Keratinocyte (primary cell): ENCODE data around the gene ATP4A. TPM values are rescaled to one million over a fixed set of nuclear protein-coding genes. Genes with fewer than 3 reads are reported as not detected.

ENCODE experiments used
- DNase-seq: peaks from one replicate; pipeline ENCODE4 v3.0.0-alpha.2; 2011; ENCODE audit warnings: low read depth, missing footprints, low spot score
- FAIRE-seq: peaks from 2 replicates; lab custom pipeline; 2011; peaks lifted over from hg19 to GRCh38; lab: Jason Lieb, UNC
- H2AFZ ChIP-seq: 2 replicates; pipeline ENCODE4 v1.6.0; 2012; ENCODE audit warnings: low read length, control low read depth, inconsistent platforms; ENCODE audit not compliant: control insufficient read depth
- H3K27ac ChIP-seq: 2 replicates; pipeline ENCODE4 v1.5.1; 2011; ENCODE audit warnings: low read length; ENCODE audit not compliant: control insufficient read depth, insufficient read depth
- H3K27me3 ChIP-seq: 3 replicates; pipeline ENCODE4 v1.6.0; 2011; ENCODE audit warnings: low read length; ENCODE audit not compliant: control insufficient read depth, insufficient read depth; ENCODE audit errors: extremely low read depth
- H3K36me3 ChIP-seq, 2 experiments: 2 replicates in 1 of 2; 3 replicates in 1 of 2; pipeline ENCODE4 v1.5.1; 2011; ENCODE audit warnings: low read length in 2 of 2, mild to moderate bottlenecking in 1 of 2; ENCODE audit not compliant: control insufficient read depth in 2 of 2, insufficient read depth in 2 of 2; ENCODE audit errors: extremely low read depth in 1 of 2
- H3K4me1 ChIP-seq: 3 replicates; pipeline ENCODE4 v1.5.1; 2011; ENCODE audit warnings: low read length; ENCODE audit not compliant: control insufficient read depth, insufficient read depth; ENCODE audit errors: extremely low read depth
- H3K4me2 ChIP-seq: 3 replicates; pipeline ENCODE4 v1.6.0; 2011; ENCODE audit warnings: low read depth, low read length; ENCODE audit not compliant: control insufficient read depth, insufficient read depth; ENCODE audit errors: extremely low read depth
- H3K4me3 ChIP-seq, 3 experiments: fragments of 200-600 bp in 1 of 3; sonication (generic) in 1 of 3; 2 replicates in 2 of 3; 3 replicates in 1 of 3; pipeline ENCODE4 v1.5.1; 2011 to 2016; ENCODE audit warnings: low read length in 3 of 3, mild to moderate bottlenecking in 3 of 3, control low read depth in 2 of 3, inconsistent platforms in 1 of 3, low read depth in 1 of 3, mixed read lengths in 1 of 3, mixed run types in 1 of 3, moderate library complexity in 1 of 3; ENCODE audit not compliant: control insufficient read depth in 2 of 3, insufficient read depth in 2 of 3; ENCODE audit errors: extremely low read depth in 1 of 3
- H3K79me2 ChIP-seq: 2 replicates; pipeline ENCODE4 v1.6.0; 2012; ENCODE audit warnings: low read length; ENCODE audit not compliant: control insufficient read depth, insufficient read depth
- H3K9ac ChIP-seq: 3 replicates; pipeline ENCODE4 v1.6.0; 2011; ENCODE audit warnings: low read length; ENCODE audit not compliant: control insufficient read depth, insufficient read depth; ENCODE audit errors: extremely low read depth
- H3K9me1 ChIP-seq: 3 replicates; pipeline ENCODE4 v1.6.0; 2011; ENCODE audit warnings: low read length; ENCODE audit not compliant: control insufficient read depth, insufficient read depth; ENCODE audit errors: extremely low read depth
- H3K9me3 ChIP-seq: 2 replicates; pipeline ENCODE4 v1.5.1; 2012; ENCODE audit warnings: low read depth, low read length; ENCODE audit not compliant: control insufficient read depth
- H4K20me1 ChIP-seq: 3 replicates; pipeline ENCODE4 v1.6.0; 2011; ENCODE audit warnings: low read length; ENCODE audit not compliant: control insufficient read depth, insufficient read depth; ENCODE audit errors: extremely low read depth
- CTCF ChIP-seq, 3 experiments: IDR thresholded peaks in 1 of 3; conservative IDR thresholded peaks in 1 of 3; optimal IDR thresholded peaks in 1 of 3; 2 replicates in 2 of 3; 3 replicates in 1 of 3; pipeline versions ENCODE3 to v1.5.1; 2011; ENCODE audit warnings: low read length in 3 of 3, mild to moderate bottlenecking in 3 of 3, moderate library complexity in 2 of 3, control low read depth in 1 of 3, inconsistent platforms in 1 of 3; ENCODE audit not compliant: insufficient read depth in 2 of 3; ENCODE audit errors: extremely low read depth in 1 of 3
- EZH2 ChIP-seq: IDR thresholded peaks from one replicate; pipeline ENCODE4 v1.6.1; 2012; ENCODE audit warnings: inconsistent platforms, mild to moderate bottlenecking, low read length, moderate library complexity
- dilution Hi-C: fragments of 300-500 bp; cut with MboI; formaldehyde crosslinking; loops from one replicate; pipeline ENCODE4 v1.7.0; 2020; ENCODE audit warnings: low sequenced_read_pairs; ENCODE audit not compliant: extremely low pct_ligation_motif_present
- polyA plus RNA-seq, 5 experiments: library from polyadenylated mRNA; depleted of rRNA in 3 of 5; stranded (reverse) in 3 of 5; stranded (forward) in 1 of 5; unstranded in 1 of 5; fragments of >200 nt; gene quantifications; 1 replicate in 1 of 5; 2 replicates in 3 of 5; 3 replicates in 1 of 5; pipeline versions ENCODE4 v1.2.1 to v1.2.3, GENCODE V29; 2011 to 2012; ENCODE audit warnings: missing spikeins in 2 of 5, low read depth in 1 of 5, low replicate concordance in 1 of 5

ATP4A gene
- polyA plus RNA-seq, 1 donor (not counting 4 experiments of a cell fraction or from before 2014, with no cell fraction given), result not detected

DNA sequence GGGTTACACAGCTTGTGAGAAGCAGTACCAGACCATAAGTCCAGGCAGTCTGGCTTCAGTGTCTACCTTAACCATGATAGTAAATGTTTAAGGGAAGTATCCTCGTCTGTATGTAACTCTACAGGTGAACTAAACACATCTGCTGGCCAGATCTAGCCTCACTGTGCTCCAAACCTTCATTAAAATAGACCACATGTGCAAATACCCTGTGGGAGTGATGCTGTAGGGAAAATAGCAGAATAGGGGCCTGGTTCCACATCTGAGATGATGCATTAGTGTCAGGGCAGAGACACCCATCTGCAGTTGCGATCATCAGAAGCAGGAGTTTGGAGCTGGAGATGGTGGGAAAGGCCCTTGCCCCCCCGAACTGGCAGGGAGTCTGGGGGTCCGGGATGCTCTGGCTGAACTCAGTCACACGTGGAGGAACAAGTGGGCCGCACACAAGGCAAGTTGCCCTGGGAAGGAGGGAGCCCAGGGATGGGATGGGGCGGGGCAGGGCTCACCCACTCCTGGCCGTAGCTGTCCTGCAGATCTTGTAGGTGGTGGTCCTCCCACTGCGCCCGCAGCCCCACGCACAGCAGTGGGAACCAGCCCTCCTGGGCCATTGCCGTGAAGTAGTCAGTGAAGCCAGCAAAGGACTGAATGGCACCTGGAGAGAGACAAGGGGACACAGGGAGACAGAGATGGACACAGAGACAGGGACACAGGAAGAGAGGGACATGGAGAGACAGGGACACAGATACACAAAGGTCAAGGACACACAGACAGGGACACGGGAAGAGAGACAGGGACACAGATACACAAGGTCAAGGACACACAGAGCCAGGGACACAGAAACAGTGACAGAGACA, 10.7 kb downstream of the ATP4A start:
- no peak overlapping the region for H3K27ac ChIP-seq
- H3K9me1 ChIP-seq, result no peaks in the 10 kb centered on the region
- dilution Hi-C loops, result no loop called here
- DNase-seq (no peak), FAIRE-seq (no peak)
- H3K79me2 ChIP-seq, result no peaks in the 10 kb centered on the region
- H3K4me1 ChIP-seq, result no peaks in the 10 kb centered on the region
- no peak overlapping the region for H3K4me2 ChIP-seq
- H3K9me3 ChIP-seq, result no peaks in the 10 kb centered on the region
- peaks cover 5 to 7% of the 10 kb centered on the region in 2 experiments for H3K36me3 ChIP-seq
- no peaks in the 10 kb centered on the region for H4K20me1 ChIP-seq
- H3K9ac ChIP-seq, result no peak overlapping the region
- no peak overlapping the region for H2AFZ ChIP-seq
- H3K27me3 ChIP-seq, result no peaks in the 10 kb centered on the region
- no peak overlapping the region for H3K4me3 ChIP-seq
- TF ChIP-seq EZH2, result no peak
- no peak for TF ChIP-seq CTCF (optimal IDR thresholded peaks at IDR 0.05 in 1 of 3, IDR thresholded peaks at IDR 0.05 in 1 of 3, conservative IDR thresholded peaks at IDR 0.05 in 1 of 3; ENCODE audit: extremely low read depth in 1 of 3, insufficient read depth in 2 of 3, low read length in 3 of 3)

DNA sequence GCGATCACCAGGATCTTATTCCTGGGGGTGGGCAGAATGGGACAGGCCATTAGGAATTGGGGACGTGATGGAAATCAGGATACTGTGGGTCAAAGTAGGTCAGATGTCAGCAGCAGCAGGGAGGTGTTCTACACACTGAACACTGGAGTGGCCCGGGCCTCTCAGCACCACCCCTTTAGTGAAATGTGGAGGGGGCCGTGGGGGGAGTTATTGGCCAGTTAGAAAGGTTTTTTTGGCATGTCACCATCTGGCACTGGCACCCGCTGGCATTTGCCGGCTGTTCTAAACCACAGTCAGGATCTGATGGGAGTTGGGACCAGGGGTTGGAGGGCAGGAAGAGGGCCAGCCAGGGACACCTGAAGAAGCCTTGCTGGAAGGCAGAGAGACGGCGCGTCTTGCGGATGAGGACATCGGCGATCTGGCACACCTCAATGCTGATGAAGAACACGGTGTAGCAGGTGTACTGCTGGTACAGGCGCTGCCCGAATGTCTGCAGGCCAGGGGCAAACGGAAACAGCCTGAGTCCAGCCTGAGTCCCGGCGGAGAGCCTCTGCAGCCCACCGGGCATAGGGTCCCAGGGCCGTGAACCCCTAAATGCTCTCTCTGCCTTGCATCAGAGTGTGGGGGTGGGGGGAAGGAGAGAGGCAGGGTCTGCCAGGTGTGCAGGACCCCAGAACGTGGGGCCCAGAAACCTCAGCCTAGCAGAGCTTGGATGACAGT, 12.2 kb downstream of the ATP4A start:
- Histone ChIP-seq H3K27ac (no peak overlapping the region), H3K4me3 (no peak overlapping the region), H3K4me1 (peaks cover 7% of the 10 kb centered on the region), H2AFZ (no peak overlapping the region), H3K9me3 (no peaks in the 10 kb centered on the region), H3K27me3 (no peaks in the 10 kb centered on the region), H3K79me2 (peaks cover 8% of the 10 kb centered on the region), H3K9me1 (no peaks in the 10 kb centered on the region), H3K36me3 (peaks cover 8 to 14% of the 10 kb centered on the region in 2 experiments), H3K9ac (no peak overlapping the region), H4K20me1 (no peaks in the 10 kb centered on the region), H3K4me2 (no peak overlapping the region)
- no peak for FAIRE-seq
- TF ChIP-seq CTCF (optimal IDR thresholded peaks at IDR 0.05 in 1 of 3, IDR thresholded peaks at IDR 0.05 in 1 of 3, conservative IDR thresholded peaks at IDR 0.05 in 1 of 3; ENCODE audit: extremely low read depth in 1 of 3, insufficient read depth in 2 of 3, low read length in 3 of 3), result no peak
- TF ChIP-seq EZH2, result no peak
- DNase-seq, result no peak
- dilution Hi-C loops, result no loop called here
